Astrocyte of the spinal cord (primary cell): Measurements from ENCODE around the gene SLC28A1.

Experiments used
- DNase-seq: peaks from one replicate; pipeline ENCODE4 v3.0.0; 2011; ENCODE audit warnings: low read depth, low spot score
- H3K4me3 ChIP-seq: 2 replicates; pipeline ENCODE4 v1.5.1; 2011; ENCODE audit warnings: low read depth, mild to moderate bottlenecking, low read length, moderate library complexity
- CTCF ChIP-seq: IDR thresholded peaks from 2 replicates; pipeline ENCODE4 v1.5.1; 2012; ENCODE audit warnings: low read depth, mild to moderate bottlenecking, low read length, inconsistent platforms
- in situ Hi-C: cut with HindIII; loops from 2 replicates; pipeline ENCODE4 v1.10.0; 2017; ENCODE audit warnings: low sequenced_read_pairs

The SLC28A1 gene

GRCh38 chr15:84892786-84893307 lies 8.4 kb downstream of the SLC28A1 start:
- no peak overlapping the region for H3K4me3 ChIP-seq
- DNase-seq = no peak
- in situ Hi-C loops = no loop called here
- TF ChIP-seq CTCF = no peak

DNA sequence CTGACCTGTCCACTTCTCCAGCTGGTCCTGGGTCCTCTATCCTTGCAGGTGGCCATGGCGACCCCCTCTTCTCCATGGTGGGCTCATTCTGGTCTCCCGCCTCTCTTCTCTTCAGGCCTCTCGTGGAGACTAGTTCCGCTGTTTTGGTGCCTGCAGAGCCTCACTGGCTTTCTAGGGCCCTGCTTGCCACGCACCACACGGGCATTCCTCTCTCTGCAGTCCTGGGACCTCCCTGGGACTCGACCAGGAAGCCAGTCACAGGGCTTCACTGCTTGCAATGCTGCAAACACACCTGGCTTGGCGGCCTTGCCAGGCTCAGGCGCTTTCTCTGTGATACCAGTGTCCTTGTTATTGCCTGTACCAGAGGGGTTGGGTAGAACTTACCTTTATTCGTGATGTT lies 9.1 kb downstream of the SLC28A1 start:
- no peak for DNase-seq
- no peak overlapping the region for H3K4me3 ChIP-seq
- in situ Hi-C loops = no loop called here
- TF ChIP-seq CTCF = no peak

- no peak overlapping the region for H3K4me3 ChIP-seq
- TF ChIP-seq CTCF = no peak
- no peak for DNase-seq
- in situ Hi-C loops = no loop called here
Observed at GRCh38 chr15:84894736-84895425, 10.4 kb downstream of the SLC28A1 start.

GRCh38 chr15:84898761-84899160 lies 14.3 kb downstream of the SLC28A1 start:
- in situ Hi-C loops = no loop called here
- no peak for TF ChIP-seq CTCF
- no peak for DNase-seq
- H3K4me3 ChIP-seq = no peak overlapping the region

DNA sequence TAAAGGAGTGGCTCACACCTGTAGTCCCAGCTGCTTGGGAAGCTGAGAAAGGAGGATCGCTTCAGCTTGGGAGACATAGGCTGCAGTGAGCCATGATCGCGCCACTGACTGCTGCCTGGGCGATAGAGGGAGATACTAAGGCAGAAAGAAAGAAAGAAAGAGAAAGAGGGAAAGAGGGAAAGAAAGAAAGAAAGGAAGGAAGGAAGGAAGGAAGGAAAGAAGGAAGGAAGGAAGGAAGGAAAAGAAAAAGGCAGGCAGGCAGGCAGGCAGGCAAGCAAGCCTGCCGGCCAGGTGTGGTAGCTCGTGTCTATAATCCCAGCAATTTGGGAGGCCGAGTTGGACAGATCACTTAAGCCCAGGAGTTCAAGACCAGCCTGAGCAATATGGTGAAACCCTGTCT lies 15.3 kb downstream of the SLC28A1 start:
- no peak overlapping the region for H3K4me3 ChIP-seq
- DNase-seq = no peak
- in situ Hi-C loops = no loop called here
- no peak for TF ChIP-seq CTCF

DNA sequence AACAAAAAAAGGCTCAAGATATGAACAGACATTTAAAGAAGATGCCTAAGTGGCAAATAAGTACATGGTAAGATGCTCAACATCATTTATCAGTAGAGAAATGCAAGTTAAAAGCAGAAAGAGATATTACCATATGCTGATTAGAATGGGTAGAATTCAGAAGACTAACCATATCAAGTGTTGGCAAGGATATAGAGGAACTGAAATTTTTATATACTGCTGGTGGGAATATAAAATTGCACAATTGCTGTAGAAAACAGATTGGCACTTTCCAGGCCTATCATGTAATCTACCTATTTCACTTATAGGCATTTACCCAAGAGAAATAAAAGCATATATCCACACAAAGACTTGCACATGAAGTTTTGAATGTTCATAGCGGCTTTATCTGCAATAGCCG lies 17.1 kb downstream of the SLC28A1 start:
- no peak overlapping the region for H3K4me3 ChIP-seq
- DNase-seq = no peak
- in situ Hi-C loops = no loop called here
- no peak for TF ChIP-seq CTCF
